Forelimb muscle (tissue), 1 donor: ENCODE data around the gene CHD9. TPM values are rescaled to one million over a fixed set of nuclear protein-coding genes. Genes with fewer than 3 reads are reported as not detected.
"Not testable (repeated sequence)": the region's sequence is repeated elsewhere in the genome, so short reads cannot be mapped to it uniquely, and the experiment has no call there.

Experiments used
- DNase-seq: peaks from one replicate; pipeline ENCODE4 v3.0.0-alpha.2; 2013; ENCODE audit warnings: low read depth
- polyA plus RNA-seq: library from polyadenylated mRNA; unstranded; fragments of 120-200 nt; gene quantifications from one replicate; pipeline ENCODE4 v1.2.1, GENCODE V29; 2013; ENCODE audit not compliant: insufficient read length

CHD9 gene
- polyA plus RNA-seq, 1 donor: 45.5 TPM

GRCh38 chr16:53129281-53130158 lies 74.7 kb downstream of the CHD9 start:
- DNase-seq: peak; percentile 40

- DNase-seq: peak; percentile 84
Observed at GRCh38 chr16:53130159-53131049, 75.6 kb downstream of the CHD9 start.

- no peak for DNase-seq
Observed at GRCh38 chr16:53131050-53131362, 76.2 kb downstream of the CHD9 start.

GRCh38 chr16:53131363-53132071 lies 76.7 kb downstream of the CHD9 start:
- DNase-seq: no peak

GRCh38 chr16:53132406-53132805 lies 77.6 kb downstream of the CHD9 start:
- DNase-seq: no peak

GRCh38 chr16:53135329-53135728 lies 80.5 kb downstream of the CHD9 start:
- no peak for DNase-seq

GRCh38 chr16:53142823-53143568 lies 88.2 kb downstream of the CHD9 start:
- no peak for DNase-seq

- DNase-seq: no peak
Observed at GRCh38 chr16:53147500-53148065, 92.8 kb downstream of the CHD9 start.

- DNase-seq: no peak
Observed at GRCh38 chr16:53150769-53151168, 96.0 kb downstream of the CHD9 start.

GRCh38 chr16:53152329-53152728 lies 97.5 kb downstream of the CHD9 start:
- DNase-seq: no peak

GRCh38 chr16:53153130-53153529 lies 98.3 kb downstream of the CHD9 start:
- DNase-seq: no peak

- DNase-seq: no peak
Observed at GRCh38 chr16:53154513-53154912, 99.7 kb downstream of the CHD9 start.

GRCh38 chr16:53156516-53156915 lies 101.7 kb downstream of the CHD9 start:
- no peak for DNase-seq

GRCh38 chr16:53159781-53160436 lies 105.1 kb downstream of the CHD9 start:
- DNase-seq: peak; percentile 39

GRCh38 chr16:53166099-53166498 lies 111.3 kb downstream of the CHD9 start:
- no peak for DNase-seq

- DNase-seq: no peak
Observed at GRCh38 chr16:53168744-53169143, 114.0 kb downstream of the CHD9 start.

- no peak for DNase-seq
Observed at GRCh38 chr16:53172517-53172916, 117.7 kb downstream of the CHD9 start.

- DNase-seq: no peak
Observed at GRCh38 chr16:53175118-53175517, 120.3 kb downstream of the CHD9 start.

GRCh38 chr16:53176434-53176833 lies 121.6 kb downstream of the CHD9 start:
- DNase-seq: no peak

- no peak for DNase-seq
Observed at GRCh38 chr16:53183442-53183841, 128.7 kb downstream of the CHD9 start.

- DNase-seq: not testable (repeated sequence)
Observed at GRCh38 chr16:53185741-53186140, 130.9 kb downstream of the CHD9 start.
